ENCODE data around the gene TMEM250. TPM values are rescaled to one million over a fixed set of nuclear protein-coding genes. Genes with fewer than 3 reads are reported as not detected.

Gene TMEM250
- total RNA-seq, 1 experiment from 2014 or later: 54.7 TPM

GRCh38 chr9:136095070-136096058 is 23.3 kb downstream of the TMEM250 start, which contains the start of gene NACC2:
TSS of gene NACC2 (minus strand) at chr9:136095289. CDS start at chr9:136050521, 44,768 bp downstream.
- DNase-seq (ENCODE audit: low read depth): peak; percentile 57

GRCh38 chr9:136093995-136094881 is 24.4 kb downstream of the TMEM250 start:
- peak; percentile 44 for DNase-seq (ENCODE audit: low read depth)

- DNase-seq (ENCODE audit: low read depth): no peak
Observed at GRCh38 chr9:136093346-136093986, 25.2 kb downstream of the TMEM250 start.

GRCh38 chr9:136092741-136093140 is 25.9 kb downstream of the TMEM250 start:
- DNase-seq (ENCODE audit: low read depth): no peak

GRCh38 chr9:136092353-136092650 is 26.4 kb downstream of the TMEM250 start:
- DNase-seq (ENCODE audit: low read depth): no peak

GRCh38 chr9:136091582-136092352 is 26.9 kb downstream of the TMEM250 start:
- peak; percentile 34 for DNase-seq (ENCODE audit: low read depth)

- no peak for DNase-seq (ENCODE audit: low read depth)
Observed at GRCh38 chr9:136090768-136091581, 27.7 kb downstream of the TMEM250 start.

- no peak for DNase-seq (ENCODE audit: low read depth)
Observed at GRCh38 chr9:136090056-136090735, 28.5 kb downstream of the TMEM250 start.

- peak; percentile 44 for DNase-seq (ENCODE audit: low read depth)
Observed at GRCh38 chr9:136089697-136090045, 29.0 kb downstream of the TMEM250 start.

- no peak for DNase-seq (ENCODE audit: low read depth)
Observed at GRCh38 chr9:136088939-136089696, 29.6 kb downstream of the TMEM250 start.

GRCh38 chr9:136088481-136088938 is 30.2 kb downstream of the TMEM250 start:
- no peak for DNase-seq (ENCODE audit: low read depth)

GRCh38 chr9:136087741-136088480 is 30.8 kb downstream of the TMEM250 start:
- no peak for DNase-seq (ENCODE audit: low read depth)

GRCh38 chr9:136086951-136087740 is 31.5 kb downstream of the TMEM250 start:
- no peak for DNase-seq (ENCODE audit: low read depth)

- DNase-seq (ENCODE audit: low read depth): no peak
Observed at GRCh38 chr9:136086213-136086881, 32.3 kb downstream of the TMEM250 start.

- DNase-seq (ENCODE audit: low read depth): no peak
Observed at GRCh38 chr9:136085815-136086212, 32.9 kb downstream of the TMEM250 start.

Data from LHCN-M2 (cell line).